ENCODE measurements around the gene C14orf119.

GRCh38 chr14:23106747-23107045, 11.4 kb downstream of the C14orf119 start:
- TF ChIP-seq, protein P1, sequence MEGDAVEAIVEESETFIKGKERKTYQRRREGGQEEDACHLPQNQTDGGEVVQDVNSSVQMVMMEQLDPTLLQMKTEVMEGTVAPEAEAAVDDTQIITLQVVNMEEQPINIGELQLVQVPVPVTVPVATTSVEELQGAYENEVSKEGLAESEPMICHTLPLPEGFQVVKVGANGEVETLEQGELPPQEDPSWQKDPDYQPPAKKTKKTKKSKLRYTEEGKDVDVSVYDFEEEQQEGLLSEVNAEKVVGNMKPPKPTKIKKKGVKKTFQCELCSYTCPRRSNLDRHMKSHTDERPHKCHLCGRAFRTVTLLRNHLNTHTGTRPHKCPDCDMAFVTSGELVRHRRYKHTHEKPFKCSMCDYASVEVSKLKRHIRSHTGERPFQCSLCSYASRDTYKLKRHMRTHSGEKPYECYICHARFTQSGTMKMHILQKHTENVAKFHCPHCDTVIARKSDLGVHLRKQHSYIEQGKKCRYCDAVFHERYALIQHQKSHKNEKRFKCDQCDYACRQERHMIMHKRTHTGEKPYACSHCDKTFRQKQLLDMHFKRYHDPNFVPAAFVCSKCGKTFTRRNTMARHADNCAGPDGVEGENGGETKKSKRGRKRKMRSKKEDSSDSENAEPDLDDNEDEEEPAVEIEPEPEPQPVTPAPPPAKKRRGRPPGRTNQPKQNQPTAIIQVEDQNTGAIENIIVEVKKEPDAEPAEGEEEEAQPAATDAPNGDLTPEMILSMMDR (IDR thresholded peaks at IDR 0.05; ENCODE audit: low read depth, low read length, poor library complexity, severe bottlenecking), result no peak
- no peak for TF ChIP-seq EZH2phosphoT487 (IDR thresholded peaks at IDR 0.05; ENCODE audit: borderline replicate concordance, low read length)
